Lung (tissue), 12 donors: ENCODE results near the gene IL20RB. TPM values are rescaled to one million over a fixed set of nuclear protein-coding genes. Genes with fewer than 3 reads are reported as not detected.

Source experiments
- ATAC-seq: fragments of 200-7000 bp; cut with Tn5 transposase; one replicate; pipeline ENCODE4 v1.9.1; 2020; ENCODE audit warnings: moderate number of reproducible peaks; ENCODE audit not compliant: insufficient read depth, low FRiP score
- DNase-seq, 3 donors: peaks; one replicate each; pipeline ENCODE4 v3.0.0-alpha.2; 2013 to 2017
- H3K27ac ChIP-seq, 2 donors: one replicate each; pipeline ENCODE4 v1.5.1; 2013; ENCODE audit warnings: mild to moderate bottlenecking in 2 of 2, moderate library complexity in 2 of 2, control low read depth in 1 of 2, inconsistent platforms in 1 of 2, low read depth in 1 of 2, low read length in 1 of 2
- H3K27me3 ChIP-seq, 3 donors: one replicate each; pipeline ENCODE4 v1.5.1; 2013; ENCODE audit warnings: low read length in 2 of 3; ENCODE audit not compliant: control insufficient read depth in 3 of 3, insufficient read depth in 3 of 3
- H3K36me3 ChIP-seq, 4 donors: one replicate each; pipeline ENCODE4 v1.5.1; 2013; ENCODE audit warnings: low read length in 4 of 4, mild to moderate bottlenecking in 1 of 4, moderate library complexity in 1 of 4; ENCODE audit not compliant: control insufficient read depth in 4 of 4, insufficient read depth in 4 of 4
- H3K4me1 ChIP-seq, 5 donors: one replicate each; pipeline ENCODE4 v1.5.1; 2013; ENCODE audit warnings: low read length in 5 of 5, mild to moderate bottlenecking in 2 of 5, moderate library complexity in 1 of 5; ENCODE audit not compliant: control insufficient read depth in 5 of 5, insufficient read depth in 5 of 5
- H3K4me3 ChIP-seq: one replicate; pipeline ENCODE4 v1.5.1; 2013; ENCODE audit warnings: mild to moderate bottlenecking, control low read depth, moderate library complexity
- H3K9ac ChIP-seq, 2 donors: one replicate each; pipeline ENCODE4 v1.5.1; 2013; ENCODE audit warnings: low read length in 2 of 2, control low read depth in 1 of 2; ENCODE audit not compliant: insufficient read depth in 1 of 2
- H3K9me3 ChIP-seq, 4 donors: one replicate each; pipeline ENCODE4 v1.5.1; 2013; ENCODE audit warnings: low read length in 3 of 4, mild to moderate bottlenecking in 1 of 4, moderate library complexity in 1 of 4; ENCODE audit not compliant: control insufficient read depth in 4 of 4, insufficient read depth in 3 of 4
- WGBS, 2 donors: extraction: QIAGEN DNeasy Blood & Tissue Kit; methylation state at CpG; one replicate each; pipeline ENCODE4 v1.1.7; 2013; 5-methylcytosine and 5-hydroxymethylcytosine counted together
- polyA plus RNA-seq, 2 donors: library from polyadenylated mRNA; stranded (reverse); fragments of 200-250 nt; gene quantifications; one replicate each; pipeline ENCODE4 v1.2.1, GENCODE V29; 2013
- total RNA-seq, 2 donors: library from RNA; depleted of rRNA in 1 of 2; stranded (reverse); fragments of >200 nt in 1 of 2; gene quantifications; one replicate each; pipeline ENCODE4 v1.2.1, GENCODE V29; 2014 to 2021
- TF ChIP-seq, protein P1 (sequence below): IDR thresholded peaks from 2 replicates; pipeline ENCODE4 v1.5.1; 2012; ENCODE audit warnings: mild to moderate bottlenecking; ENCODE audit errors: control extremely low read depth, extremely low read depth
- donor health status: control.
- donor health status: control.
- donor health status: Bipolar disorder and iron deficiency.
- donor health status: healthy.
- donor health status: DM: yes; HTN: yes; CAD: no.

IL20RB gene
- total and polyA plus RNA-seq, 4 donors = 0.23 to 1.3 (median 0.88) TPM

DNA sequence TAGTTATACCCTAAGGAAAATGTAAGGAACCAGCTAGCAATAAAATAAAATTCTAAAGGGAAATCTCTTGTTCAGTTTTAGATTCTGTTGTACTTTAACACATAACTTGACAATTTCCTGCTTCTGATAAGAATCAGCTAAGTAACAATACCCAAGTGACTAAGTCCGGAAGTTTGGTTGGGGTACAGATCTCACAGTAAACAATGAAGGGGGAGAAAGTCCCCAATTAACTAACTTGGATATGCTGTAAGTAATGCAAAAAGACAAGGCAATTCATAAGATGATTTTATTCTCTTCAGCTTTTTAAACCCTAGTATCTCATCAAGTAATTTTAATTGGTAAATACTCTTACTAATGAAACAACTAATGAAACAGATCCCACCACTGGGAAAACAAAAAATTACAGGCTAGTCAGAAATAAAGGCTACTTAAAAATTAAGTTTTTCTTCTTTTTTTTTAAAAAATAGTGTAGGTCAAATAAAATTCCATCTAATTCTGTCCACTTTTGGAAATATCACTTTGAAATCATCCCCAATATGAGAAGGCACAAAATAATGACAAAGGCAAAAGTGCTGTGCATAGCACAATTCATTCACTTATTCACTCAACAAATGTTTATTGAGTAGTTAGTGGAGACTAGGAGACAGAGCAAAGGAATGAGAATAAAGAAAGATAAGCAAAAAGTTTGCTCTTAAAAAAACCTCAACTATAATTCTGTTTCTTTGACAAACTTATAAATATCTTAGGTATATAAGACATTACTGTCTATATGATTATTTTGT, 37.8 kb upstream of the IL20RB start:
- DNase-seq (no peak), ATAC-seq (no peak)
- 43 to 53% methylated on average over 1 of the region's 1 CpG for WGBS, 2 donors
- no peaks in the 10 kb centered on the region for H3K27me3 ChIP-seq
- H3K4me1 ChIP-seq = peaks cover 0 to 15% (median 0%) of the 10 kb centered on the region in 5 donors
- H3K36me3 ChIP-seq = peaks cover 0 to 3% (median 0%) of the 10 kb centered on the region in 4 donors
- H3K27ac ChIP-seq = no peak overlapping the region
- H3K4me3 ChIP-seq = no peak overlapping the region
- no peak overlapping the region for H3K9ac ChIP-seq
- TF ChIP-seq, protein P1, sequence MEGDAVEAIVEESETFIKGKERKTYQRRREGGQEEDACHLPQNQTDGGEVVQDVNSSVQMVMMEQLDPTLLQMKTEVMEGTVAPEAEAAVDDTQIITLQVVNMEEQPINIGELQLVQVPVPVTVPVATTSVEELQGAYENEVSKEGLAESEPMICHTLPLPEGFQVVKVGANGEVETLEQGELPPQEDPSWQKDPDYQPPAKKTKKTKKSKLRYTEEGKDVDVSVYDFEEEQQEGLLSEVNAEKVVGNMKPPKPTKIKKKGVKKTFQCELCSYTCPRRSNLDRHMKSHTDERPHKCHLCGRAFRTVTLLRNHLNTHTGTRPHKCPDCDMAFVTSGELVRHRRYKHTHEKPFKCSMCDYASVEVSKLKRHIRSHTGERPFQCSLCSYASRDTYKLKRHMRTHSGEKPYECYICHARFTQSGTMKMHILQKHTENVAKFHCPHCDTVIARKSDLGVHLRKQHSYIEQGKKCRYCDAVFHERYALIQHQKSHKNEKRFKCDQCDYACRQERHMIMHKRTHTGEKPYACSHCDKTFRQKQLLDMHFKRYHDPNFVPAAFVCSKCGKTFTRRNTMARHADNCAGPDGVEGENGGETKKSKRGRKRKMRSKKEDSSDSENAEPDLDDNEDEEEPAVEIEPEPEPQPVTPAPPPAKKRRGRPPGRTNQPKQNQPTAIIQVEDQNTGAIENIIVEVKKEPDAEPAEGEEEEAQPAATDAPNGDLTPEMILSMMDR = no peak
- H3K9me3 ChIP-seq = peaks cover 0 to 5% (median 0%) of the 10 kb centered on the region in 4 donors

DNA sequence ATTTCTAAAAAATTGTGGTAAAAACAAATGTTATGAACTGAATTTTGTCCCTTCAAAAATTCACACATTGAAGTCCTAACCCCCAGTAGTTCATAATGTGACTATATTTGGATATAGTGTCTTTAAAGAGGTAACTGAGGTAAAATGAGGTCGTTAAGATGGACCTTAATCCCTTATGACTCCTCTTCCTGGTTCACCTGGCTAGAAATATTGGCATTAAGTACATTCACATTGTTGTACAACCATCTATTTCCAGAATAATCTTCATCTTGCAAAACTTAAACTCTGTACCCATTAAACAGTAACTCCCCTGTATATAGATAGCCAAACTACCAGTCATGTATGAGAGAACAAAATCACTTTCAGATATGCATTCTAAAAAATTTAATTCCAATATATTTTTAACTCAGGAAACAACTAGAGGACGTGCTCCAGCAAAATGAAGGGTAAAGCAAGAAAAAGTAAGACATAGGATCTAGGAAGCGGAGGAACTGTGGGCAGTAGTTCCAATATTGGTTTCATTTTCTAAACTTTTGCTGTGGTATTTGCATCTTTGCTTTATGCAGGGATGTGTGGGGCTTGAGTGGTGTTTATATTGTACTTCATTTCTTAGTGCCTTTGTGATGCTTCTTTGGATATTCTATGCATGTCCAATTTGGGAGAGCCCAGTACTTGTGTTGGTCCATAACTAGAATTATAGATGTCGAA, 36.7 kb upstream of the IL20RB start:
- no peak overlapping the region for H3K4me3 ChIP-seq
- H3K9ac ChIP-seq = no peak overlapping the region
- WGBS, 2 donors = 89 to 95% methylated on average over 4 of the region's 4 CpGs
- no peak for ATAC-seq
- H3K27me3 ChIP-seq = no peaks in the 10 kb centered on the region
- peaks cover 0 to 9% (median 2%) of the 10 kb centered on the region in 5 donors for H3K4me1 ChIP-seq
- TF ChIP-seq, protein P1 = no peak
- H3K9me3 ChIP-seq = peaks cover 0 to 5% (median 0%) of the 10 kb centered on the region in 4 donors
- no peak overlapping the region for H3K27ac ChIP-seq
- H3K36me3 ChIP-seq = peaks cover 0 to 2% (median 0%) of the 10 kb centered on the region in 4 donors
- DNase-seq = no peak

DNA sequence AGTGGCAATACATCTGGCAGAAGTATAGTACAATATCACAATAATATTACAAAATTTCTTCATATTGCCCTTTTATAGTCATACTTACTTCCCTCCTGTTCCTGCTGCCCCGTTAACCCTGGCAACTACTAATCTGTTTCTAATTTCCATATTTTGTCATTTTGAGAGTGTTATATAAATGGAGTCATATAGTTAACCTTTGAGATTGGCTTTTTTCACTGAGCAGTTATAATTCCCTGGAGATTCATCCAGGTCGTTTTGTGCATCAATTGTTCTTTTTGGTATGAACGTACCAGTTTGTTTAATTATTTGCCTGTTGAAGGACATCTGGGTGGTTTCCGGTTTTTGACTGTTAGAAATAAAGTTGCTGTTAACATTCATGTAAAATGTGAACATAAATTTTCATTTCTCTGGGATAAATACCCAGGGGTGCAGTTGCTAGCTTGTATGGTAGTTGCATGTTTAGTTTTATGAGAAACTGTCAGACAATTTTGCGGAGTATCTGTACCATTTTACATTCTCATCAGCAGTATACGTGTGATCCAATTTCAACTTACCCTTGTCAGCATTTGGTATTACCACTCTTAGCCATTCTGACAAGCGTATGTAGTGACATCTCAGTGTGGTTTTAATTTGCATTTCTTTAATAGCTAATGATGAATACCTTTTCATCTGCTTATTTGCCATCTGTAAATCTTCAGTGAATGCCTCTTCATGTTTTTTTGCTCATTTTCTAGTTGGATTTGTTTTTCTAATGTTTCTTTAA, 32.2 kb upstream of the IL20RB start:
- Histone ChIP-seq H3K4me1 (peaks cover 0 to 5% (median 4%) of the 10 kb centered on the region in 5 donors), H3K27ac (no peak overlapping the region), H3K4me3 (no peak overlapping the region), H3K36me3 (peaks cover 2 to 8% (median 6%) of the 10 kb centered on the region in 4 donors), H3K27me3 (no peaks in the 10 kb centered on the region), H3K9ac (no peak overlapping the region), H3K9me3 (peaks cover 0 to 5% (median 0%) of the 10 kb centered on the region in 4 donors)
- WGBS, 2 donors = 65 to 69% methylated on average over 7 of the region's 7 CpGs
- no peak for ATAC-seq
- TF ChIP-seq, protein P1 = no peak
- DNase-seq = no peak
